HepG2 (cell line): ENCODE data around the gene RNF208. TPM values are rescaled to one million over a fixed set of nuclear protein-coding genes. Genes with fewer than 3 reads are reported as not detected.

Experiments used
- ATAC-seq: fragments of 200-7000 bp; cut with Tn5 transposase; 3 replicates; pipeline ENCODE4 v1.9.1; 2020; ENCODE audit warnings: mild to moderate bottlenecking, moderate library complexity
- BruUV-seq: library from RNA; stranded (reverse); fragments of 400-500 nt; replicated peaks from 2 replicates; lab custom pipeline; 2021; lab: Mats Ljungman, UMichigan
- CTCF ChIA-PET: fragments of 300-600 bp; formaldehyde crosslinking; extraction: SDS; loops from one replicate; lab custom pipeline; 2021; ENCODE audit warnings: low total read pairs, inconsistent platforms, low intra/inter-chr PET ratio; lab: Yijun Ruan, JAX
- POLR2A ChIA-PET: fragments of 350-600 bp; sonication (Branson Sonifier 250); formaldehyde crosslinking; loops from one replicate; lab custom pipeline; 2020; ENCODE audit warnings: antibody characterized with exemption, inconsistent platforms; lab: Yijun Ruan, JAX
- DNase-seq: peaks from one replicate; pipeline ENCODE4 v3.0.0-alpha.2; 2015; ENCODE audit warnings: low spot score
- FAIRE-seq: peaks from 3 replicates; lab custom pipeline; 2011; peaks lifted over from hg19 to GRCh38; lab: Jason Lieb, UNC
- H2AFZ ChIP-seq: one replicate; pipeline ENCODE4 v1.6.1; 2011; ENCODE audit warnings: low read length, inconsistent platforms
- H3K27ac ChIP-seq: fragments of 300-600 bp; 3 replicates; pipeline ENCODE4 v1.8.0; 2011; ENCODE audit warnings: mixed run types, mild to moderate bottlenecking, mixed read lengths, low read length, inconsistent platforms; ENCODE audit not compliant: insufficient read depth; ENCODE audit errors: extremely low read length
- H3K27me3 ChIP-seq, 2 experiments: fragments of 200-600 bp in 1 of 2; 2 replicates in 1 of 2; 3 replicates in 1 of 2; pipeline versions ENCODE4 v1.6.0 to v1.8.0; 2011; ENCODE audit warnings: low read length in 2 of 2, mild to moderate bottlenecking in 2 of 2, moderate library complexity in 2 of 2, inconsistent platforms in 1 of 2; ENCODE audit not compliant: insufficient read depth in 2 of 2, control insufficient read depth in 1 of 2
- H3K36me3 ChIP-seq, 2 experiments: fragments of 200-600 bp in 1 of 2; replicated peaks in 1 of 2; 2 replicates in 1 of 2; 3 replicates in 1 of 2; pipeline versions ENCODE4 v1.5.1 to v1.8.0; 2011; ENCODE audit warnings: low read length in 2 of 2, inconsistent platforms in 1 of 2; ENCODE audit not compliant: insufficient read depth in 2 of 2, control insufficient read depth in 1 of 2
- H3K4me1 ChIP-seq: 2 replicates; pipeline ENCODE4 v1.5.1; 2012; ENCODE audit warnings: low read length, inconsistent platforms; ENCODE audit not compliant: insufficient read depth
- H3K4me2 ChIP-seq: 2 replicates; pipeline ENCODE4 v1.6.0; 2011; ENCODE audit warnings: low read depth, low read length, inconsistent platforms
- H3K4me3 ChIP-seq, 3 experiments: fragments of 200-600 bp in 1 of 3; sonication (generic), shearing (Covaris generic) in 1 of 3; replicated peaks in 1 of 3; 2 replicates each; pipeline ENCODE4 v1.5.1; 2011 to 2016; ENCODE audit warnings: low read length in 3 of 3, inconsistent platforms in 2 of 3, low read depth in 2 of 3, mild to moderate bottlenecking in 2 of 3, control low read depth in 1 of 3, mixed read lengths in 1 of 3; ENCODE audit not compliant: insufficient read depth in 1 of 3
- H3K79me2 ChIP-seq: one replicate; pipeline ENCODE4 v1.6.1; 2011; ENCODE audit warnings: low read length, inconsistent platforms; ENCODE audit not compliant: insufficient read depth
- H3K9ac ChIP-seq: 2 replicates; pipeline ENCODE4 v1.6.0; 2011; ENCODE audit warnings: mild to moderate bottlenecking, low read depth, low read length, inconsistent platforms; ENCODE audit not compliant: insufficient read depth
- H3K9me3 ChIP-seq: 2 replicates; pipeline ENCODE4 v1.5.1; 2012; ENCODE audit warnings: mild to moderate bottlenecking, low read length
- H4K20me1 ChIP-seq: 2 replicates; pipeline ENCODE4 v1.6.0; 2011; ENCODE audit warnings: inconsistent platforms, mild to moderate bottlenecking, low read length, moderate library complexity; ENCODE audit not compliant: insufficient read depth
- BORCS8-MEF2B ChIP-seq: sonication (generic); formaldehyde crosslinking; IDR thresholded peaks from 2 replicates; pipeline ENCODE4 v1.8.0; 2022; ENCODE audit warnings: mild to moderate bottlenecking, missing genetic modification reagents
- FLYWCH1 ChIP-seq: sonication (generic); formaldehyde crosslinking; IDR thresholded peaks from 2 replicates; pipeline ENCODE4 v1.8.1; 2023; ENCODE audit warnings: mild to moderate bottlenecking, missing genetic modification reagents
- GZF1 ChIP-seq: sonication (generic); formaldehyde crosslinking; IDR thresholded peaks from 2 replicates; pipeline ENCODE4 v1.5.1; 2020; ENCODE audit warnings: mild to moderate bottlenecking, missing genetic modification reagents
- KDM5A ChIP-seq: fragments of 200-600 bp; sonication (generic); IDR thresholded peaks from 2 replicates; pipeline ENCODE4 v1.7.0; 2018; ENCODE audit warnings: antibody characterized with exemption, mild to moderate bottlenecking, low read length, borderline replicate concordance
- KLF15 ChIP-seq: sonication (generic); formaldehyde crosslinking; IDR thresholded peaks from 2 replicates; pipeline ENCODE4 v1.8.1; 2023; ENCODE audit warnings: borderline replicate concordance, mild to moderate bottlenecking, inconsistent platforms, missing genetic modification reagents, mixed read lengths
- PRDM10 ChIP-seq: sonication (generic); formaldehyde crosslinking; IDR thresholded peaks from 2 replicates; pipeline ENCODE4 v1.4.0; 2020; ENCODE audit warnings: low read depth, missing genetic modification reagents
- ZNF143 ChIP-seq: sonication (generic); formaldehyde crosslinking; IDR thresholded peaks from 2 replicates; pipeline ENCODE4 v1.4.0; 2020; ENCODE audit warnings: missing genetic modification reagents
- ZNF563 ChIP-seq: sonication (generic); formaldehyde crosslinking; IDR thresholded peaks from 2 replicates; pipeline ENCODE4 v1.8.0; 2022; ENCODE audit warnings: mild to moderate bottlenecking, moderate library complexity, missing genetic modification reagents
- ZNF598 ChIP-seq: sonication (generic); formaldehyde crosslinking; IDR thresholded peaks from 2 replicates; pipeline ENCODE4 v1.5.1; 2020; ENCODE audit warnings: mild to moderate bottlenecking, missing genetic modification reagents, borderline replicate concordance
- ZNF672 ChIP-seq: sonication (generic); formaldehyde crosslinking; IDR thresholded peaks from 2 replicates; pipeline ENCODE4 v1.8.1; 2022; ENCODE audit warnings: missing genetic modification reagents
- ZNF7 ChIP-seq: IDR thresholded peaks from 2 replicates; pipeline ENCODE4 v1.6.1; 2016; ENCODE audit warnings: missing biosample characterization, missing genetic modification reagents
- WGBS: methylation state at CpG from one replicate; pipeline ENCODE4 v1.1.6; 2017; ENCODE audit warnings: low lambda C conversion rate; 5-methylcytosine and 5-hydroxymethylcytosine counted together
- in situ Hi-C: cut with HindIII; loops from 2 replicates; pipeline ENCODE4 v1.10.0; 2017; ENCODE audit warnings: low pct_unique_long_range_greater_than_20kb; ENCODE audit not compliant: extremely low pct_ligation_motif_present
- intact Hi-C: fragments of 100-400 bp; cut with micrococcal nuclease; formaldehyde crosslinking; loops from one replicate; pipeline ENCODE4 v1.10.0; 2022; ENCODE audit not compliant: unreplicated experiment
- polyA plus RNA-seq, 8 experiments: library from polyadenylated mRNA; depleted of rRNA in 3 of 8; stranded (reverse) in 7 of 8; unstranded in 1 of 8; fragments of >200 nt; fragmentation: Illumina TruSeq in 4 of 8; extraction: Trizol in 4 of 8; gene quantifications; 2 replicates each; pipeline versions ENCODE4 v1.2.1 to v1.2.3, GENCODE V29; 2011 to 2016; ENCODE audit warnings: low read depth in 4 of 8, missing spikeins in 1 of 8, mixed read lengths in 1 of 8; ENCODE audit not compliant: insufficient read depth in 1 of 8
- total RNA-seq, 5 experiments: library from RNA; depleted of rRNA; stranded (reverse); fragments of >200 nt; fragmentation: Illumina TruSeq; extraction: Trizol; gene quantifications; 2 replicates each; pipeline ENCODE4 v1.2.3, GENCODE V29; 2016; ENCODE audit warnings: low read depth in 1 of 5
- TF ChIP-seq, protein P1 (sequence below): IDR thresholded peaks from 2 replicates; pipeline ENCODE4 v1.6.1; 2016; ENCODE audit warnings: missing genetic modification reagents, missing compliant biosample characterization
- TF ChIP-seq, protein P2 (sequence below): IDR thresholded peaks from 2 replicates; pipeline ENCODE4 v1.6.1; 2016; ENCODE audit warnings: mild to moderate bottlenecking, missing biosample characterization, missing genetic modification reagents
- TF ChIP-seq, protein P3 (sequence below): sonication (generic); formaldehyde crosslinking; conservative IDR thresholded peaks from 2 replicates; pipeline ENCODE4 v1.4.0; 2020; ENCODE audit warnings: missing genetic modification reagents
- TF ChIP-seq, protein P4 (sequence below): sonication (generic); formaldehyde crosslinking; IDR thresholded peaks from 2 replicates; pipeline ENCODE4 v1.4.0; 2020; ENCODE audit warnings: missing genetic modification reagents, mild to moderate bottlenecking, borderline replicate concordance

Gene RNF208
- total and polyA plus RNA-seq, 2 of the 13 experiments (the other 11 are each of a cell fraction or from before 2014, with no cell fraction given), result 1.6 to 2.1 TPM

DNA sequence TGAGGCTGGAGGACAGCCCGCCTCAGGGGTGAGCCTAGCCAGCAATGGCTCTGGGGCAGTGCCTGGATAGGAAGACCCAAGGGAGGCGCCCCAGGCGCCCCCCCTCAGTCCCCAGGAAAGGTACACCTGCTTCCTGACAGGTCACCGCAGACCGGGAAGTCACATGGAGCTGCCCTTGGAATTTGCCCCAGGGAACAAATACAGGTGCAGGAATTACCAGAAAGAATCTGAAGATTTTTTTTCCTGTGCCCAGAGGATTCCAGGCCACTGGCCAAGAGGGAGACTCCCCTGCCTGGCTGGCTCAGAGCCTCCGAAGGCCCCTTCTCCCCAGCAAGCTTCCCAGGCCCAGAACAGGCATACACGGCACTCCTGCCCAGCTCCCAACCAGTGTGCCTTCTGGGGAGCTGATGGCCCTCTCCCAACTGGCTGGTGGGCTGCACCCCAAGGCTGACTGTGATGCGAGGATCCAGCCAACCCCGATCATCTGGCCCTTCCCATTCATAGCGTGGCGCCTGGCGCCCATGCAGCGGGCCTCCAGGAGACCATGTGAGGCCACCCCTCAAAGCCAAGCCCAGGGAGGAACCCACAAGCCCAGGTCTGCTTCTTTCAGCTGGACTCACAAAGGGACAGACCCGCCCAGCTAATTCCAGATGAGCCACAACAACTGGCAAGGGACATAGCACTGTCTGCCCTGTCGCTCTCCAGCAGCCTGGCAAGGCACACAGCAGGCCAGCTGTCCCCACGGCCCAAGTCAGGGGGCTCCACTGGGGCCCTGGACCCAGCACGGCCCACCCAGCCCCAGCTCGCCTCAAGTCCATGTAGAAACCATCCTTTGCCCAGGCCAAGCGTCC is 23.8 kb downstream of the RNF208 start:
- no peak; the same call in 2 of the 3 replicates for ATAC-seq
- no TSS peak for BruUV-seq
- POLR2A ChIA-PET, result interaction anchor here (0.8 to 3.0 kb wide), 11 partner anchors 9 to 80 kb away, joined by 3 to 47 read pairs (median 7); partner anchors contain the start of genes ANAPC2, RNF208, SSNA1 and TUBB4B
- Histone ChIP-seq H3K4me2 (peak overlapping the region; percentile 90), H4K20me1 (no peaks in the 10 kb centered on the region; the same call in 1 of the 2 replicates), H3K36me3 (no peaks in the 10 kb centered on the region; a peak in 1 of 5 replicates), H3K79me2 (peaks cover 57% of the 10 kb centered on the region), H3K27me3 (no peaks in the 10 kb centered on the region), H3K4me1 (peaks cover 68% of the 10 kb centered on the region), H3K9ac (peak overlapping the region; percentile 73), H3K4me3 (peak overlapping the region; percentile 71 to 75 (median 72)), H3K9me3 (no peaks in the 10 kb centered on the region), H2AFZ (no peak overlapping the region), H3K27ac (peak overlapping the region; percentile 47)
- WGBS, result 10% methylated on average over 4 of the region's 19 CpGs
- no peak for FAIRE-seq
- CTCF ChIA-PET, result no interaction called here
- DNase-seq, result no peak
- in situ Hi-C loops, result no loop called here
- intact Hi-C loops, result no loop called here
- TF ChIP-seq, protein P1, sequence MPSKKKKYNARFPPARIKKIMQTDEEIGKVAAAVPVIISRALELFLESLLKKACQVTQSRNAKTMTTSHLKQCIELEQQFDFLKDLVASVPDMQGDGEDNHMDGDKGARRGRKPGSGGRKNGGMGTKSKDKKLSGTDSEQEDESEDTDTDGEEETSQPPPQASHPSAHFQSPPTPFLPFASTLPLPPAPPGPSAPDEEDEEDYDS (CRISPR knock-in tag), result no peak
- TF ChIP-seq KDM5A (no peak), GZF1 (no peak), ZNF672 (CRISPR knock-in tag) (no peak), ZNF598 (no peak), ZNF7 (no peak), ZNF143 (CRISPR knock-in tag) (no peak), KLF15 (no peak), PRDM10 (CRISPR knock-in tag) (no peak), BORCS8-MEF2B (CRISPR knock-in tag) (no peak), ZNF563 (CRISPR knock-in tag) (no peak), FLYWCH1 (no peak)
- TF ChIP-seq, protein P2, sequence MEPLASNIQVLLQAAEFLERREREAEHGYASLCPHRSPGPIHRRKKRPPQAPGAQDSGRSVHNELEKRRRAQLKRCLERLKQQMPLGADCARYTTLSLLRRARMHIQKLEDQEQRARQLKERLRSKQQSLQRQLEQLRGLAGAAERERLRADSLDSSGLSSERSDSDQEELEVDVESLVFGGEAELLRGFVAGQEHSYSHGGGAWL, result no peak
- TF ChIP-seq, protein P3, sequence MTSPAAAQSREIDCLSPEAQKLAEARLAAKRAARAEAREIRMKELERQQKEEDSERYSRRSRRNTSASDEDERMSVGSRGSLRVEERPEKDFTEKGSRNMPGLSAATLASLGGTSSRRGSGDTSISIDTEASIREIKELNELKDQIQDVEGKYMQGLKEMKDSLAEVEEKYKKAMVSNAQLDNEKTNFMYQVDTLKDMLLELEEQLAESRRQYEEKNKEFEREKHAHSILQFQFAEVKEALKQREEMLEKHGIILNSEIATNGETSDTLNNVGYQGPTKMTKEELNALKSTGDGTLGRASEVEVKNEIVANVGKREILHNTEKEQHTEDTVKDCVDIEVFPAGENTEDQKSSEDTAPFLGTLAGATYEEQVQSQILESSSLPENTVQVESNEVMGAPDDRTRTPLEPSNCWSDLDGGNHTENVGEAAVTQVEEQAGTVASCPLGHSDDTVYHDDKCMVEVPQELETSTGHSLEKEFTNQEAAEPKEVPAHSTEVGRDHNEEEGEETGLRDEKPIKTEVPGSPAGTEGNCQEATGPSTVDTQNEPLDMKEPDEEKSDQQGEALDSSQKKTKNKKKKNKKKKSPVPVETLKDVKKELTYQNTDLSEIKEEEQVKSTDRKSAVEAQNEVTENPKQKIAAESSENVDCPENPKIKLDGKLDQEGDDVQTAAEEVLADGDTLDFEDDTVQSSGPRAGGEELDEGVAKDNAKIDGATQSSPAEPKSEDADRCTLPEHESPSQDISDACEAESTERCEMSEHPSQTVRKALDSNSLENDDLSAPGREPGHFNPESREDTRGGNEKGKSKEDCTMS (CRISPR knock-in tag), result no peak
- TF ChIP-seq, protein P4, sequence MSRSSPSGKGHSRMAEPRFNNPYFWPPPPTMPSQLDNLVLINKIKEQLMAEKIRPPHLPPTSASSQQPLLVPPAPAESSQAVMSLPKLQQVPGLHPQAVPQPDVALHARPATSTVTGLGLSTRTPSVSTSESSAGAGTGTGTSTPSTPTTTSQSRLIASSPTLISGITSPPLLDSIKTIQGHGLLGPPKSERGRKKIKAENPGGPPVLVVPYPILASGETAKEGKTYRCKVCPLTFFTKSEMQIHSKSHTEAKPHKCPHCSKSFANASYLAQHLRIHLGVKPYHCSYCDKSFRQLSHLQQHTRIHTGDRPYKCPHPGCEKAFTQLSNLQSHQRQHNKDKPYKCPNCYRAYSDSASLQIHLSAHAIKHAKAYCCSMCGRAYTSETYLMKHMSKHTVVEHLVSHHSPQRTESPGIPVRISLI, result peak; percentile 14; the same call in 1 of the 2 replicates
